Upper lobe of left lung (tissue), 4 donors: ENCODE measurements around the gene KLHL29.

Experiments used
- CTCF ChIP-seq, 6 experiments: fragments of 450-650 bp in 4 of 6; fragments of 200-600 bp in 2 of 6; sonication (generic) in 2 of 6; IDR thresholded peaks; one replicate each; pipeline ENCODE4 v1.5.1; 2016 to 2019; ENCODE audit warnings: antibody characterized with exemption in 6 of 6
- POLR2A ChIP-seq, 4 donors: fragments of 450-650 bp; IDR thresholded peaks; one replicate each; pipeline ENCODE4 v1.5.1; 2016 to 2017; ENCODE audit warnings: antibody characterized with exemption in 4 of 4, mild to moderate bottlenecking in 2 of 4

- TF ChIP-seq POLR2A (IDR thresholded peaks at IDR 0.05) = no peak
- no peak for TF ChIP-seq CTCF (IDR thresholded peaks at IDR 0.05)
Measured at GRCh38 chr2:23537991-23538390, 153.0 kb downstream of the KLHL29 start.
